ENCODE data around the gene NAV2.

- TF ChIP-seq EZH2 (IDR thresholded peaks at IDR 0.05; ENCODE audit: borderline replicate concordance, low read depth, low read length, severe bottlenecking), result no peak
- TF ChIP-seq CTCF (IDR thresholded peaks at IDR 0.05; ENCODE audit: borderline replicate concordance, extremely low read depth, low read length, poor library complexity, severe bottlenecking), result no peak
These were observed 75.8 kb downstream of the NAV2 start for GRCh38 chr11:19788435-19788834.

Measured in DND-41 (cell line).